Right renal pelvis (tissue), 4 donors: ENCODE measurements around the gene SDR42E2. TPM values are rescaled to one million over a fixed set of nuclear protein-coding genes. Genes with fewer than 3 reads are reported as not detected.
"Not testable (repeated sequence)": the region's sequence is repeated elsewhere in the genome, so short reads cannot be mapped to it uniquely, and the experiment has no call there.

Source experiments
- DNase-seq, 4 donors: peaks; one replicate each; pipeline ENCODE4 v3.0.0-alpha.2; 2013; ENCODE audit warnings: low read depth in 4 of 4, low spot score in 3 of 4, missing footprints in 1 of 4
- polyA plus RNA-seq, 4 donors: library from polyadenylated mRNA; unstranded; fragments of 120-200 nt; gene quantifications; one replicate each; pipeline ENCODE4 v1.2.1, GENCODE V29; 2013; ENCODE audit not compliant: insufficient read length in 4 of 4

The SDR42E2 gene
- polyA plus RNA-seq, 4 donors = 0.13 to 0.36 (median 0.18) TPM

DNA sequence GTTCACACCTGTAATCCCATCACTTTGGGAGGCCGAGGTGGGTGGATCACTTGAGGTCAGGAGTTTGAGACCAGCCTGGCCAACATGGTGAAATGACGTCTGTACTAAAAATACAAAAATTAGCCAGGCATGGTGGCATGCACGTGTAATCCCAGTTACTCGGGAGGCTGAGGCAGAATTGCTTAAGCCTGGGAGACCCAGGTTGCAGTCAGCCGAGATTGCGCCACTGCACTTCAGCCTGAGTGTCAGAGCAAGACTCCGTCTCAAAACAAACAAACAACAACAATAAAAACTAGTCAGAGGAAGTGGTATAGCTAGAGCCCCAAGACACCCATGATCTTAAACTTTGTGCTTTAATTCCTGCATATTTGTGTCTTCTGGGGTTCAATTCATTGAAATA, 9.2 kb upstream of the SDR42E2 start:
- DNase-seq = not testable (repeated sequence)

DNA sequence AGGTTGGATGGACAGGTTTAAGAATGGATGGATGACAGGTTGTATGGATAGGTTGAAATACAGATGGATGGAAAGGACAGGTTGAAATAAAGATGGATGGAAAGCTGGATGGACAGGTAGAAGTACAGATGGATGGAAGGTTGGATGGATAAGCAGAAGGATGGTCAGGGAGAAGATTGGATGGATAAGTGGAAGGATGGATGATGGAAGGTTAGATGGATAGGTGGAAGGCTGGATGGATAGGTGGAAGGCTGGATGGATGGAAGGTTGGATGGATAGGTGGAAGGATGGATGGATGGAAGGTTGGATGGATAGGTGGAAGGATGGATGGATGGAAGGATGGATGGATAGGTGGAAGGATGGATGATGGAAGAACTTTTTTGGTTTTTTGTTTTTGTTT, 905 bp upstream of the SDR42E2 start:
- DNase-seq = no peak

DNA sequence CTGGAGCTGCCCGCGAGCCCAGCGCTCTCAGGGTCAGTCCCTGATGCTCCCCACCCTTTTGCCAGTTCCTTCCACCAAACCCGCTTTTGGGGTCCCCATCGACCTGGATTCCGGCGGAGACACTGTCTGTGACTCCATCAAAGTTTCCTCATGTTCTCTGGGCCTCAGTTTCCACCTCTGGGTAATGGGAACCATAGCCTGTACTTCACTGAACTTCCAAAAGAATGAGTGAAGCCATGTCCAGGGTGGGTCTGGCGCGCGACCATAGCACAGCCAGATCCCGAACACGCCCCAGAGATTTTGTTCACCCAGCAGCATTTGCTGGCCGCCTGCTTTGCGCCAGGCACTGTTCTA, 327 bp downstream of the SDR42E2 start:
- no peak for DNase-seq

DNA sequence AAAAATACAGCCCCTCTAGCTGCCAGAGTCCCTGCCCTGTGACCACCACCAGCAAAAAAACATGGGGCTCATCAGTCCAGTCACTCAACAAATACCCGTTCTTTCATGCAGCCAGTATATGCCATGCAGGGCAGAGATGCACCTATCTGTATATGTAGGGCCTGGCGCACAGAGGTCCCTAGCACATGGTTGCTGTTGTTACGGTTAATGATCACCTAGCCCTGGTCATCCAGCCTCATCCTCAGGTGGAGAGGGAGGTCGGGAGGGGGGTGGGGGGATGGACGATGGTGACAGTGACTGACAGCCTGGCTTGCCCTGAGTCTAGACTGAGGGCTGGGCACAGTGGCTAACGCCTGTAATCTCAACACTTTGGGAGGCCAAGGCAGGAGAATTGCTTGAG, 1.5 kb downstream of the SDR42E2 start:
- no peak for DNase-seq

DNA sequence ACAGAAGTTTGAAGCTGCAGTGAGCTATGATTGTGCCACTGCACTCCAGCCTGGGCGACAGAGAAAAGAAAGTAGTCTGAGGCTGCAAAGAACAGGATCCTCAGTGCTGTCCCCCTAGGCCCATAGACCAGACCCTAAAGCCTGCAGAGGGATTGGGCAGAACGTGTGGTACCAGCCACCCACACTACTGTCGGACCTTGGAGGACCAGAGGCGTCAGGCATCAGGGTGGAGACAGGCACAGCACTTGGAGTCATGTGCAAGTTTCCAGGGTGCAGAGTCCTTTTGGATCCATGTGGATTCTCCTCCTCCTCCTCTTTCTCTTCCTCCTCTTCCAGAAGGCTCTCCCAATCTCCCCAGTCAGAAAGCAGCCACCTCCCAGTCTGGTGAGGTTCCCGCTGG, 2.2 kb downstream of the SDR42E2 start:
- no peak for DNase-seq

DNA sequence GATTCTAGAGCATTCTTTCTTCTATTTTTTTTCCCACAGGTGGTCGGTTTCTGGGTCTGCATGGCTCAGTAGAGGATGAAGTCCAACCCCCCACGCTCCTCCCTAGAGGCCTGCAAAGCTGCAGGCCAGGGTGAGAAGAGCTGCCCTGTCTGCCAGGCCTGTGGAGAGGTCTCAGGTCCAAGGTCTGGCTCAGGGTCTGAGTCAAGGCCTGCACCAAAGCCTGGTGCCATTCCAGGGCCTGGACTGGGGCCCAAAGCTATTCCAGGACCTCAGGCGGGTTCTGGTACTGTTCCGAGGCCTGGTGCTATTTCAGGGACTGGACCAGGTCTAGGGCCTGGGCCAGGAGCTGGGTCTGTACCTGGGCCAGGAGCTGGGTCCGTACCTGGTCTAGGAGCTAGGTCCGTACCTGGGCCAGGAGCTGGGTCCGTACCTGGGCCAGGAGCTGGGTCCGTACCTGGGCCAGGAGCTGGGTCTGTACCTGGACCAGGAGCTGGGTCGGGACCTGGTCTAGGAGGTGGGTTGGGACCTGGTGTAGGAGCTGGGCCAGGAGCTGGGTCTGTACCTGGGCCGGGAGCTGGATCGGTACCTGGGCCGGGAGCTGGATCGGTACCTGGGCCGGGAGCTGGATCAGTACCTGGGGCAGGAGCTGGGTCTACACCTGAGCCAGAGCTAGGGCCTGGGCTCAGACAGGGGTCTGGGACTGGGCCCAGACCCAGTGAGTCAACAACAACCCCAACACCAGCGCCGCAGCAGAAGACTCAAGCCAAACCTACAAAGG, 3.4 kb downstream of the SDR42E2 start:
- DNase-seq = no peak

DNA sequence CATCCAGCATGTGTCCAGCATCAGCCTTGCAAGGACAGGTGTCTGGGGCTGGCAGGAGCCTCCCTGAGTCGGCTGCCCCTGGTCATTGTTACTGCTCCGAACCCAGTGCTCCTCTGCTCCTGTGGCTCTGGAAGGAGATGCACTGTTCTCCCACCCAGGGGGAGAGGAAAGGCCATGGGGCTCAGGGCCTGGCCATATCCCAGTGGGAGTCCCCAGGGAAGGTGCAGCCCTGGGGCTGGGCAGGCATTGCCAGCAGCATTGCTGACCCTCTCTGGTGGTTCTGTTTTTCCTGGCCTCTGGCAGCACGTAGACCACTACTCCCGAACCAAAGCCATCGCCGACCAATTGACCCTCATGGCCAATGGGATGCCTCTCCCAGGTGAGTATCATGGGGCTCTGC, 9.6 kb downstream of the SDR42E2 start:
- no peak for DNase-seq

DNA sequence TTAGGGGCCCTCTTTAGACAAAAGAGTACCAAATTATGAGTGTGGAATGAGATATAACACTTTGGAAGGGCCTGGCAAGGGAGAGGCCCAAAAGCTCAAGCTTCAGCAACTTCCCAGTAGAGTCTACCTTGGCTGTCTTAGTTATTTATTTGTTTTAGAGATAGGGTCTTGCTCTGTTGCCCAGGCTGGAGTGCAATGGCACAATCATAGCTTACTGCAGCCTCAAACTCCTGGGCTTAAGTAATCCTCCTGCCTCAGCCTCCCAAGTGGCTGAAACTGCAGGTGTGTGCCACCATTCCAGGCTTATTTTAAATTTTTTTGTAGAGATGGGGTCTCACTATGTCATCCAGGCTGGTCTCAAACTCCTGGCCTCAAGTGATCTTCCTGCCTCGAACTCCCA, 10.3 kb downstream of the SDR42E2 start:
- not testable (repeated sequence) for DNase-seq

DNA sequence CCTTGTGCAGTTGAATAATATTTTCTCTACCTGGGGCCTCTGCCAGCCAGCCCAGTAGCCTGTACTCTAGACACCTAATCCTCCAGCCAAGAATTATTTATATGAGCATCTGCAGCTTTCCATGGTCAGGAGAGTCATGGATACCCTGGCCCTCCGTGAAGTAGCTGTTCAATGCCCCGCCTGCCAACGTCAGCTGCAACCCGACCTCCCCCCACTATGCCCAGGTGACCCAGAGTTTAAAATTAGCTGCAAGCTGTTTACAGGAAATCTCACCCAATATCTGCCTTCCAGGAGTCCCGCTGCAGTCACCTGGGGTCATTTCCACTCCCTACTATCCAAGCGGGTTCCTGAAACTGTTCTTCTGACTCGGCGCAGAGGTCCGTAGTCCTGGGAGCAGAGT, 12.3 kb downstream of the SDR42E2 start:
- DNase-seq = no peak

DNA sequence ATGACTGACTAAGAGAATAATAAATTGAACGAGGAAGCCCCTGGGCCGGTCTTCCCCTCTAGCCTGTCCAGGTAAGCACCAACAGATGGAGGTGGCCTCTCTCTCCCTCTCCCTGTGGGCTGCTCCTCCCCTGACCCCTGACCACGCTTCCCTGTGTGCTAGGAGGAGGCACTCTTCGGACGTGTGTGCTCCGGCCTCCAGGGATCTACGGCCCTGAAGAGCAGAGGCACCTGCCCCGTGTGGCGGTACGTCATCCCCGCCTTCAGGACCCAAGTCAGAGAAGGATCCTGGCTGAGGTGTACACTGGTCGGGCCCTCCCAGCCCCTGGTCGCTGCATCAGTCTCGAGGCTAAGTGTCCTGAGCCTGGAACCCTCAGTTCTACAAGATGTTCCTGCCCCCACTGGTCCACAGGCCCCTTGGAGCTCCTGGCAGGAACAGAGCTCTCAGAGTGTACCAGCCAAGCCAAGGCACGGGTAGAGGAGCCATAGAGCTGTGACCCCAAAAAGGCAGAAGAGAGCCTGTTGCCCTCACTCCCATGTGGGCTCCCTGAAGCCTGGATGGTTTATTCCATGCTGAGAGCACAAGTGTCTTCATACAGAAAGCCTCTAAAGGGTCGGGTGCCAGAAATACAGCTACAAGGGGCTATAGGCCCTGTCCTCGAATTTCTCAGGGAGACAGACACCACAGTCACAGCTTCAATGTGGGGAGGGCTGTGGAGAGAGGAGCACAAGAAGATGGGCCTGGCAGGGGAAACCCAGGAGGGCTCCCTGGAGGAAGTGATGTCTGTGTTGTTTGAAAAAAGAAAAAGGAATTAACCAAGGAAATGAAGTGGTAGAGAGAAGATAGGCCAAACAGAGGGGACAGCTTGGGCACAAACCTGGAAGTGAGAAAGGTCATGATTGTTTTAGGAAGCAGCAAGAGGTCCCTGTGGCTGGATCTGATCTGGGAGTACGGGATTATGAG, 15.9 kb downstream of the SDR42E2 start:
- no peak for DNase-seq

DNA sequence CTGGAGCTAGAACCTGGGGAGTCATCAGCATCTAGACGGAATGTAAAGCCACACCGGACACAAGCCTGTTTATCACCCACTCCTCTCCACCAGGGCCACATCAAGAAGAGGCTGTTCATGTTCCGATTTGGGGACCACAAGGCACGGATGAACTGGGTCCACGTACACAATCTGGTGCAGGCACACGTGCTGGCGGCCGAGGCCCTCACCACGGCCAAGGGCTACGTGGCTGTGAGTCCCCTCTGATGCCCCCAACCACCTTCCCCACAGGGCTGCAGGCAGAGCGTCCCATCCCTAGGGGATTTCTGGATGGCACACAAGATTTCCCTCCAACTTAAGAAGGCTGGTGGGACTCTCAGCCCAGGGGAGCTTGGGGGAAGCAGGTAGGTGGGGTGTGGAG, 19.1 kb downstream of the SDR42E2 start:
- no peak for DNase-seq

DNA sequence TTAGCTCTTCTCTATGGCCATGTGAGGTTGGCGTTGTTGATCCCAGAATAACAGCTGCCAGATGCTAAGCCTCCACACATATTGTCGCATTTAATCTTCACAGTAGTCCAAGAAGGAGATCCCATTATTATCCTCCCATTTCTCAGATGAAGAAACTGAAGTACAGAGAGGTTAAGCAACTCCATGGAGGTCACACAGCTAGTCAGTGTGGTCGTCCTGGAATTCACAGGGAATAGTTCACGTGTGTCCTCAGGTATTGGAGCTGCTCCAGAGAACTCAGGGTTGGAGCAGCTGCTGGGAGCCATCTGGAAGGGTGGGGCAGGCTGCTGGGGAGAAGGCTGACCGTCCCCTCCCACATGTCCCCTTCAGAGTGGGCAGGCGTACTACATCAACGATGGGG, 19.5 kb downstream of the SDR42E2 start:
- no peak for DNase-seq

DNA sequence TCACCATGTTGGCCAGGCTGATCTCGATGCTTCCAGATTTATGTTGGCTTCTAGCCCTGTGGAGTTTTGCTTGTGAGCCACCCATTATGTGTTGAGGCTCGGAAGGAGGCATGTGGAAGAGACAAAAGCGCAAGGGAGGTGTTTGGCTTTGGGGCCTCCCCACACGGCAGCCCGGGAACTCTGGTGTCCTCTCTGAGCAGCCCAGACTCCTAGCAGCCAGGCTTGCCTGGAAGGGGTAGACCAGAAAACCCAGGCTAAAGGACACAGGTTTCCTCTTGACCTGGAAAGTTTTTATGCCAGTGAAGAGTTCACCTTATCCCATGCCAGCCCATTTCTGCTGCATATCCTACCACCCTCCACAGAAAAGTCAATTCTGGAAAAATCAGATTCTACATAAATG, 21.0 kb downstream of the SDR42E2 start:
- no peak for DNase-seq

DNA sequence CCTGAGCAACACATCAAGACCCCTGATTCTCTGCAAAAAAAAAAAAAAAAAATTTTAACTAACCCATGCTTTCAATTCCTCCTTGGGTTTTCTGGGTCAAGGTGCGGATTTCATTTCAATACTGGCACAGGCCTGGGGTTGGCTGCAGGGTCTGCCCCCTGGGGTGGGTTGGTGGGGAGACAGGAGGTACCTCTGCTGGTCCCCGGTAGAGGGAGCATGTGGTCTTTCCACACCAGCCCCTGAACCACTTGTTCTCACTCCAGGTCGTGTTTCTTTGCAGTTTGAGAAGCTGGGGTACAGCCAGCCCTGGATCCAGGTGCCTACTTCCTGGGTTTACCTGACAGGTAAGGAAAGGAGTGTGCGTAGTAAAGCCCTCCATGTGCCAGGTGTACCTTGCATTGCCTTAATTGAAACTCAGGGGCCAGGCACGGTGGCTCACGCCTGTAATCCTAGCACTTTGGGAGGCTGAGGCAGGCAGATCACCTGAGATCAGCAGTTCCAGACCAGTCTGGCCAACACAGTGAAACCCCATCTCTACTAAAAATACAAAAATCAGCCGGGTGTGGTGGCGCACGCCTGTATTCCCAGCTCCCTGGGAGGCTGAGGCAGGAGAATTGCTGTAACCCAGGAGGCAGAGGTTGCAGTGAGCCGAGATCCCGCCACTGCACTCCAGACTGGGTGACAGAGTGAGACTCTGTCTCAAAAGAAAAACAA, 21.8 kb downstream of the SDR42E2 start:
- no peak for DNase-seq

DNA sequence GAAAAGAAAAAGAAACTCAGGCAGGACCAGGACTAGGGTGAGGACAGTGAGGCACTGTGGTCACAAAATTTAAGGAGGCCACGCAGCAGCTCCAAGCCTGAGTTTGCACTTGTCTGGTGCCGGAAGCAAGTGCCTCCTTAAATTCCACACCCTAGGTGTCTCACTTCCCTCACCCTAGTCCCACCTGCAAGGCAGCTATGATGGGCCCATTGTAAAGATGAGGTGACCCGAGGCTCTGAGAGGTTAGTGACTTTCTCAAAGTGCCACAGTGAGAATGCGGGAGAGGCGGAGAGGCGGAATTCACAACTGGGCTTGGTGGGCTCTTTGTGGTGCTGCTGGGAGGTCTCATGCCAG, 22.3 kb downstream of the SDR42E2 start:
- DNase-seq = no peak

DNA sequence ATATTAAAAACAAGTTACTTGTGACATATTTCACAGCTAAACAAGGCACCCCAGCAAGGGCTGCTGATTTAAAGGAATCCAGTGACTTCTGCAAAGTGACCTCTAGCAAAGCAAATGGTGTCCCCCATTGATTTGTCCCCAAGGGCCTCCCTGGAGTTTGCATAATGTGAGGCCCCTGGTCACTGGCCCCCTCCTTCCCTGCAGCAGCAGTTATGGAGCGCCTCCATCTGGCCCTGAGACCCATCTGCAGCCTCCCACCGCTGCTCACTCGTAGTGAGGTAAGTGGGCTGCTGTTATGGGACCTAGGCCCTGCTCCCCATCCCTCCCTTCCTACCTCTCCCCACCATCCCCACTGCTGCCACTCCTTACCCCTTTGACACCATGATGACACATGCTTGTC, 24.2 kb downstream of the SDR42E2 start:
- no peak for DNase-seq

DNA sequence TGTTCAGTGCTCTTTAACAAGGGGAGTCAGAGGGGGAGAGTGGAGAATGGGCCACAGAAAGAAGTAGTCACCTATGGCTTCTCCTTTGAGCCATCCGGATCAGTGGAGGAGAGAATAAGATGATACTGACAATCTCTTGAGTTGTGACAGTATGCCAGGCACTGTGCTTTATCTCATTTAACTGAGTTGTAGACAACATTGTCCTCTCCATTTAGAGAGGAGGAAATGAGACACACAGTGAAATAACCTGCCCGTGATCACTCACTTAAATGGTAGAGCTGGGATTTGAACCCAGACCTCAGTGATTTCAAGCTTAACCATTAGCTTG, 25.9 kb downstream of the SDR42E2 start:
- no peak for DNase-seq

DNA sequence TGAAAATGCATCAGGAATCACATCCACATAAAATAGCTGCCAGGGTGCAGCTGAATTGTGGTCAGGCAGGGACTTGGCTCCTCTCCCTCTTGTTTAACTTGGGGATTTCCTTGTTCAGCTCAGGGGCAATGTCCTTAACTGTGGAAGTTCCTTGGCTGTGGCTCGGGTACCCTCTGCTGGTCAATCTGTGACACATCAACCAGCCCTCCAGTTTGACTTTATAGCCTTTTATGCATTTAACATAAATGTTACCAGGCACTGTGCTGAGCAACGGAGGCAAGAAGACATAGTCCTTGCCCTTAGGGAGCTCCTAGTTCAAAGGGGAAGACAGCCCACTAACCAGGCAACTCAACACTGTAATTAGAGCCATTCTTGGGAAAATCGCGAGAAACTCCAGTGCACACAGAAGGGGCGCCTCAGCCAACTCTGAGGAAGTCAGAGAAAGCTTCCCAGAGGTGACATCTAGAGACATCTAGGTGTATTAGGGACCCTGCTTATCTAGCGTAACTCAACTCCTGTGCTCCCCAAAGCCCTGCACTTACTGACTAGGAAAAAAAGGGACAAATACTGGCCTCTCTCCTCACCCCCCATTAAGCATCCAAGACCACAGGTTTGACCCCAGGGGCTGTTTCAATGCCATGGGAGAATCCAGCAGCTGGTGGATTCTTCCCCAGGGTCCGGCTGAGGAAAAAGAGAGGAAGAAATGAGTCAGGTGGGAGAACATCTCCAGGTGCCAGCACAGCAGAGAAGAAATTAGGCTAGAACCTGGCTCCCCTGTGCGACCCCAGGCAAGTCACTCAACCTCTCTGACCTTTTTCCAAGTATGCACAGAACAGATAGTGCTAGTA, 26.5 kb downstream of the SDR42E2 start:
- peak in 1 of 4 donors; percentile 51 for DNase-seq

DNA sequence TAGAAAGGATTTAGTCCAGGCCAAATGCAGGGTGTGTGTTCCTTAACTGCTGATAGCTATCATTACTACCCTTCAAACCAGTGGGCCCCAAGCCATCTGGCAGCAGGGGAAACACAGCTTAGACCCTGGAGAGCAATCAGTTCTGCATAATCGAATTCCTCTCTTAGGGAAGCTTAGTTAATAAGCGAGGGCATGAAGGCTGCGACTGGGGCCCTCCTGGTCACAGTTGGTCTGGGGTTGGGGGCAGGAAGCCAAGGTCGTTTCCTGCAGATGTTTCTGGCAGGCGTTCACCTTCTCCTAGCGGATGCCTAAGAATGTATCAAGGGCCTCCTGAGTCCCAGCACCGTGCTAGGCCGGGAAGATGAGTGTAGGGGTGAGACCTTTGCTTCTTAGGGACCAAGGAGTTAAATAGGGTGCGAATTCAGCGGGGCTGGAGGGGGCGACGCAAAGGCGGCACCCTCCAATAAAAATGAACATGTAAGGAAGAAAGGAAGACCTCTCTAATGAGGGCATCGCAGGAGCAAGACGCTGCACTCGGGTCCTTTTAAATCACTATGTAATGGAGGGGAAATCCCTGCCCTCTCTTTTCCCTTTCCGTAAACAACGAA, 27.3 kb downstream of the SDR42E2 start:
- peak in 1 of 4 donors; percentile 13 for DNase-seq
